Right renal pelvis (tissue), 4 donors: ENCODE data around the gene SATL1. TPM values are rescaled to one million over a fixed set of nuclear protein-coding genes. Genes with fewer than 3 reads are reported as not detected.
"Not testable (repeated sequence)": the region's sequence is repeated elsewhere in the genome, so short reads cannot be mapped to it uniquely, and the experiment has no call there.

Experiments
- DNase-seq, 4 donors: peaks; one replicate each; pipeline ENCODE4 v3.0.0-alpha.2; 2013; ENCODE audit warnings: low read depth in 4 of 4, low spot score in 3 of 4, missing footprints in 1 of 4
- polyA plus RNA-seq, 4 donors: library from polyadenylated mRNA; unstranded; fragments of 120-200 nt; gene quantifications; one replicate each; pipeline ENCODE4 v1.2.1, GENCODE V29; 2013; ENCODE audit not compliant: insufficient read length in 4 of 4

SATL1 gene
- polyA plus RNA-seq, 4 donors, result 0.40 to 0.67 (median 0.49) TPM

- no peak for DNase-seq
Measured at GRCh38 chrX:85112293-85112692, 131.3 kb downstream of the SATL1 start.

GRCh38 chrX:85111347-85111746, 132.2 kb downstream of the SATL1 start:
- DNase-seq, result no peak

GRCh38 chrX:85109235-85109634, 134.3 kb downstream of the SATL1 start:
- no peak for DNase-seq

GRCh38 chrX:85108165-85108564, 135.4 kb downstream of the SATL1 start:
- DNase-seq, result no peak

GRCh38 chrX:85107407-85107806, 136.2 kb downstream of the SATL1 start:
- no peak for DNase-seq

GRCh38 chrX:85089321-85089840, 154.2 kb downstream of the SATL1 start:
- DNase-seq, result no peak

- peak in 2 of 4 donors; percentile 3 to 16 for DNase-seq
Measured at GRCh38 chrX:85084770-85085393, 158.7 kb downstream of the SATL1 start.

GRCh38 chrX:85077247-85077646, 166.3 kb downstream of the SATL1 start:
- not testable (repeated sequence) for DNase-seq

GRCh38 chrX:85065512-85066198, 177.9 kb downstream of the SATL1 start:
- no peak for DNase-seq

- DNase-seq, result no peak
Measured at GRCh38 chrX:85052636-85053343, 190.8 kb downstream of the SATL1 start.

- DNase-seq, result no peak
Measured at GRCh38 chrX:85052205-85052604, 191.4 kb downstream of the SATL1 start.

GRCh38 chrX:85051627-85052026, 192.0 kb downstream of the SATL1 start:
- no peak for DNase-seq

Other genes starting within 250 kb of the SATL1 start
- gene APOOL, start 239.9 kb downstream of the SATL1 start, polyA plus RNA-seq, result 10 to 100 TPM; 19.3 to 25.2 (median 23.0) TPM
- gene ZNF711, start 212 bp upstream of the SATL1 start, polyA plus RNA-seq, result 10 to 100 TPM; 65.4 to 88.8 (median 82.9) TPM
- 1 to 10 TPM in 1 of 4 donors, under 1 TPM in 3; 0.18 to 1.7 (median 0.63) TPM for gene POF1B, start 135.9 kb upstream of the SATL1 start, polyA plus RNA-seq